ENCODE data around the gene CHAF1B.
A peak's percentile ranks its signal among the peaks of the same experiment; 100 is the strongest.
"Not testable (repeated sequence)": the region's sequence is repeated elsewhere in the genome, so short reads cannot be mapped to it uniquely, and the experiment has no call there.

CHAF1B gene

GRCh38 chr21:36388835-36389234 lies 3.6 kb downstream of the CHAF1B start:
- DNase-seq (ENCODE audit: low spot score): peak; percentile 39

- DNase-seq (ENCODE audit: low spot score): not testable (repeated sequence)
Measured at GRCh38 chr21:36391649-36392048, 6.5 kb downstream of the CHAF1B start.

GRCh38 chr21:36395353-36396111 lies 10.3 kb downstream of the CHAF1B start:
- DNase-seq (ENCODE audit: low spot score): no peak

GRCh38 chr21:36396325-36396724 lies 11.1 kb downstream of the CHAF1B start:
- DNase-seq (ENCODE audit: low spot score): no peak

- no peak for DNase-seq (ENCODE audit: low spot score)
Measured at GRCh38 chr21:36396971-36397370, 11.8 kb downstream of the CHAF1B start.

GRCh38 chr21:36397606-36398005 lies 12.4 kb downstream of the CHAF1B start:
- DNase-seq (ENCODE audit: low spot score): no peak

GRCh38 chr21:36399736-36400135 lies 14.5 kb downstream of the CHAF1B start:
- DNase-seq (ENCODE audit: low spot score): not testable (repeated sequence)

- DNase-seq (ENCODE audit: low spot score): no peak
Measured at GRCh38 chr21:36400719-36401118, 15.5 kb downstream of the CHAF1B start.

GRCh38 chr21:36402339-36402738 lies 17.1 kb downstream of the CHAF1B start:
- DNase-seq (ENCODE audit: low spot score): no peak

GRCh38 chr21:36403713-36404112 lies 18.5 kb downstream of the CHAF1B start:
- DNase-seq (ENCODE audit: low spot score): no peak

- no peak for DNase-seq (ENCODE audit: low spot score)
Measured at GRCh38 chr21:36408568-36408967, 23.4 kb downstream of the CHAF1B start.

- no peak for DNase-seq (ENCODE audit: low spot score)
Measured at GRCh38 chr21:36411301-36411700, 26.1 kb downstream of the CHAF1B start.

- no peak for DNase-seq (ENCODE audit: low spot score)
Measured at GRCh38 chr21:36412916-36413315, 27.7 kb downstream of the CHAF1B start.

- DNase-seq (ENCODE audit: low spot score): no peak
Measured at GRCh38 chr21:36415375-36415774, 30.2 kb downstream of the CHAF1B start.

- no peak for DNase-seq (ENCODE audit: low spot score)
Measured at GRCh38 chr21:36419241-36419640, 34.0 kb downstream of the CHAF1B start.

- DNase-seq (ENCODE audit: low spot score): peak; percentile 68
Measured at GRCh38 chr21:36419996-36420395, 34.8 kb downstream of the CHAF1B start.

- DNase-seq (ENCODE audit: low spot score): no peak
Measured at GRCh38 chr21:36420571-36421339, 35.6 kb downstream of the CHAF1B start.

- DNase-seq (ENCODE audit: low spot score): no peak
Measured at GRCh38 chr21:36422279-36423098, 37.3 kb downstream of the CHAF1B start.

- DNase-seq (ENCODE audit: low spot score): no peak
Measured at GRCh38 chr21:36423771-36424433, 38.7 kb downstream of the CHAF1B start.

GRCh38 chr21:36424592-36424991 lies 39.4 kb downstream of the CHAF1B start:
- no peak for DNase-seq (ENCODE audit: low spot score)

GRCh38 chr21:36425286-36425685 lies 40.1 kb downstream of the CHAF1B start:
- no peak for DNase-seq (ENCODE audit: low spot score)

- no peak for DNase-seq (ENCODE audit: low spot score)
Measured at GRCh38 chr21:36427502-36427901, 42.3 kb downstream of the CHAF1B start.

All from globus pallidus (tissue), 1 donor.